HEK293 (cell line): ENCODE results near the gene CKB.

Source experiments
- CTCF ChIP-seq: fragments of 450-650 bp; formaldehyde crosslinking; IDR thresholded peaks from 2 replicates; pipeline ENCODE4 v1.5.1; 2016; ENCODE audit warnings: missing biosample characterization, missing genetic modification characterization
- INSM2 ChIP-seq: fragments of 450-650 bp; formaldehyde crosslinking; IDR thresholded peaks from 2 replicates; pipeline ENCODE4 v1.5.1; 2016; ENCODE audit warnings: missing biosample characterization, missing genetic modification characterization
- KLF10 ChIP-seq: fragments of 450-650 bp; IDR thresholded peaks from 2 replicates; pipeline ENCODE4 v1.5.1; 2018; ENCODE audit warnings: missing biosample characterization, mild to moderate bottlenecking, missing genetic modification characterization
- KLF7 ChIP-seq: fragments of 450-650 bp; formaldehyde crosslinking; IDR thresholded peaks from 2 replicates; pipeline ENCODE4 v1.5.1; 2016; ENCODE audit warnings: missing biosample characterization, missing genetic modification characterization, borderline replicate concordance
- OVOL3 ChIP-seq: fragments of 450-650 bp; formaldehyde crosslinking; IDR thresholded peaks from 2 replicates; pipeline ENCODE4 v1.5.1; 2016; ENCODE audit warnings: missing biosample characterization, missing genetic modification characterization
- PRDM4 ChIP-seq: fragments of 450-650 bp; formaldehyde crosslinking; IDR thresholded peaks from 2 replicates; pipeline ENCODE4 v1.5.1; 2017; ENCODE audit warnings: missing biosample characterization, missing genetic modification characterization
- REST ChIP-seq: fragments of 450-650 bp; formaldehyde crosslinking; IDR thresholded peaks from 2 replicates; pipeline ENCODE4 v1.5.1; 2016; ENCODE audit warnings: missing biosample characterization, missing genetic modification characterization
- SALL2 ChIP-seq: fragments of 450-650 bp; formaldehyde crosslinking; IDR thresholded peaks from 2 replicates; pipeline ENCODE4 v1.5.0; 2017; ENCODE audit warnings: missing biosample characterization, mild to moderate bottlenecking, missing genetic modification characterization, borderline replicate concordance
- SP3 ChIP-seq: fragments of 450-650 bp; formaldehyde crosslinking; IDR thresholded peaks from 2 replicates; pipeline ENCODE4 v1.5.1; 2016; ENCODE audit warnings: missing biosample characterization, missing genetic modification characterization
- TRIM28 ChIP-seq: IDR thresholded peaks from 2 replicates; pipeline ENCODE4 v1.6.1; 2011; ENCODE audit warnings: low read length, control low read depth, borderline replicate concordance
- YY1 ChIP-seq: fragments of 450-650 bp; formaldehyde crosslinking; IDR thresholded peaks from 2 replicates; pipeline ENCODE4 v1.5.1; 2018; ENCODE audit warnings: missing biosample characterization, missing genetic modification characterization
- ZFP37 ChIP-seq: fragments of 450-650 bp; formaldehyde crosslinking; IDR thresholded peaks from 2 replicates; pipeline ENCODE4 v1.5.1; 2016; ENCODE audit warnings: missing biosample characterization, missing genetic modification characterization
- ZNF169 ChIP-seq: fragments of 450-650 bp; formaldehyde crosslinking; IDR thresholded peaks from 2 replicates; pipeline ENCODE4 v1.5.1; 2016; ENCODE audit warnings: missing biosample characterization, missing genetic modification characterization
- ZNF24 ChIP-seq: fragments of 450-650 bp; formaldehyde crosslinking; IDR thresholded peaks from 2 replicates; pipeline ENCODE4 v1.5.1; 2016; ENCODE audit warnings: missing biosample characterization, missing genetic modification characterization
- ZNF274 ChIP-seq, 2 experiments: fragments of 200-500 bp in 1 of 2; fragments of 450-650 bp in 1 of 2; sonication (Bioruptor generic) in 1 of 2; formaldehyde crosslinking in 1 of 2; IDR thresholded peaks; 2 replicates each; pipeline versions ENCODE4 v1.5.1 to v1.6.1; 2014 to 2016; ENCODE audit warnings: borderline replicate concordance in 1 of 2, inconsistent platforms in 1 of 2, low read length in 1 of 2, missing biosample characterization in 1 of 2, missing genetic modification characterization in 1 of 2
- ZNF302 ChIP-seq: fragments of 450-650 bp; formaldehyde crosslinking; IDR thresholded peaks from 2 replicates; pipeline ENCODE4 v1.5.1; 2016; ENCODE audit warnings: missing biosample characterization, missing genetic modification characterization, low read depth
- ZNF391 ChIP-seq: fragments of 450-650 bp; formaldehyde crosslinking; IDR thresholded peaks from 2 replicates; pipeline ENCODE4 v1.5.1; 2016; ENCODE audit warnings: low read depth, missing biosample characterization, missing genetic modification characterization, borderline replicate concordance
- ZNF416 ChIP-seq: fragments of 450-650 bp; formaldehyde crosslinking; IDR thresholded peaks from 2 replicates; pipeline ENCODE4 v1.5.1; 2016; ENCODE audit warnings: missing biosample characterization, missing genetic modification characterization
- ZNF449 ChIP-seq: fragments of 450-650 bp; formaldehyde crosslinking; IDR thresholded peaks from 2 replicates; pipeline ENCODE4 v1.5.1; 2017; ENCODE audit warnings: missing biosample characterization, mild to moderate bottlenecking, missing genetic modification characterization, moderate library complexity
- ZNF513 ChIP-seq: fragments of 450-650 bp; IDR thresholded peaks from 2 replicates; pipeline ENCODE4 v1.5.1; 2018; ENCODE audit warnings: missing biosample characterization, missing genetic modification characterization
- ZNF530 ChIP-seq: fragments of 450-650 bp; formaldehyde crosslinking; IDR thresholded peaks from 2 replicates; pipeline ENCODE4 v1.5.1; 2016; ENCODE audit warnings: low read depth, missing biosample characterization, missing genetic modification characterization
- ZNF548 ChIP-seq: fragments of 450-650 bp; formaldehyde crosslinking; IDR thresholded peaks from 2 replicates; pipeline ENCODE4 v1.5.1; 2016; ENCODE audit warnings: missing biosample characterization, missing genetic modification characterization
- ZNF549 ChIP-seq: fragments of 450-650 bp; IDR thresholded peaks from 2 replicates; pipeline ENCODE4 v1.5.1; 2018; ENCODE audit warnings: missing biosample characterization, missing genetic modification characterization, mild to moderate bottlenecking, inconsistent platforms, moderate library complexity
- ZNF626 ChIP-seq: fragments of 450-650 bp; sonication (Bioruptor Pico); formaldehyde crosslinking; IDR thresholded peaks from 2 replicates; pipeline ENCODE4 v1.5.1; 2018; ENCODE audit warnings: missing biosample characterization, missing genetic modification characterization, inconsistent platforms
- ZNF707 ChIP-seq: fragments of 450-650 bp; formaldehyde crosslinking; IDR thresholded peaks from 2 replicates; pipeline ENCODE4 v1.5.1; 2016; ENCODE audit warnings: missing biosample characterization, missing genetic modification characterization
- ZNF785 ChIP-seq: fragments of 450-650 bp; formaldehyde crosslinking; IDR thresholded peaks from 2 replicates; pipeline ENCODE4 v1.5.1; 2016; ENCODE audit warnings: missing biosample characterization, missing genetic modification characterization
- ZSCAN30 ChIP-seq: fragments of 450-650 bp; IDR thresholded peaks from 2 replicates; pipeline ENCODE4 v1.5.1; 2018; ENCODE audit warnings: missing biosample characterization, mild to moderate bottlenecking, missing genetic modification characterization, moderate library complexity

The CKB gene

GRCh38 chr14:103518422-103519042, 4.1 kb downstream of the CKB start (continued):
- TF ChIP-seq REST (tag by site-specific recombination) (0 out of 2 replicates have a peak, but pooled peaks have one; percentile 24), ZNF549 (tag by site-specific recombination) (no peak), ZNF391 (tag by site-specific recombination) (peak; percentile 53; the same call in 1 of the 2 replicates), ZNF513 (tag by site-specific recombination) (0 out of 2 replicates have a peak, but pooled peaks have one; percentile 27), INSM2 (tag by site-specific recombination) (no peak), CTCF (tag by site-specific recombination) (peak; percentile 98), ZNF416 (no peak), ZNF530 (tag by site-specific recombination) (no peak), ZNF449 (tag by site-specific recombination) (no peak; the same call in 1 of the 2 replicates), TRIM28 (no peak), ZNF548 (tag by site-specific recombination) (no peak), SALL2 (tag by site-specific recombination) (no peak), ZFP37 (tag by site-specific recombination) (no peak), KLF7 (peak; percentile 58; the same call in 1 of the 2 replicates), ZNF302 (tag by site-specific recombination) (no peak), ZNF274 (IDR thresholded peaks at IDR 0.05; ENCODE audit: low read length) (no peak), ZNF274 (tag by site-specific recombination; IDR thresholded peaks at IDR 0.05; ENCODE audit: borderline replicate concordance) (no peak), ZNF169 (no peak), PRDM4 (tag by site-specific recombination) (no peak), ZNF626 (no peak), ZSCAN30 (tag by site-specific recombination) (peak; percentile 64; the same call in 1 of the 2 replicates), ZNF707 (tag by site-specific recombination) (no peak), SP3 (tag by site-specific recombination) (peak; percentile 6; the same call in 1 of the 2 replicates), YY1 (tag by site-specific recombination) (0 out of 2 replicates have a peak, but pooled peaks have one; percentile 46), ZNF785 (tag by site-specific recombination) (no peak), OVOL3 (no peak; the same call in 1 of the 2 replicates), ZNF24 (tag by site-specific recombination) (no peak), KLF10 (peak; percentile 79)
